ENCODE data around the gene PPARA.

PPARA gene

DNA sequence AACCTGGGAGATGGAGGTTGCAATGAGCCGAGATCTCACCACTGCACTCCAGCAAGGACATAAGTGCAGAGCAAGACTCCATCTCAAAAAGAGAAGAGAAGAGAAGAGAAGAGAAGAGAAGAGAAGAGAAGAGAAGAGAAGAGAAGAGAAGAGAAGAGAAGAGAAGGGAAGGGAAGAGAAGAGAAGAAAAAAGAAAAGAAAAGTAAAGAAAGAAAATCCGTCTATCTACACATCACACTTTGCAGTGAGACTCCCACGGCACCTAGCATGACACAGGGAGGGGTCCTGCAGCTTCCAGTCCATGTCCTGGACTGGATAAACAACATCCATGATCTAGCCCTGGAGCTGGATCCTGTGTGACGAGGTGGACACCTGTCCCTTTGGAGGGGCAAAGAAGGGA is 4.0 kb upstream of the PPARA start:
- DNase-seq, result no peak

DNA sequence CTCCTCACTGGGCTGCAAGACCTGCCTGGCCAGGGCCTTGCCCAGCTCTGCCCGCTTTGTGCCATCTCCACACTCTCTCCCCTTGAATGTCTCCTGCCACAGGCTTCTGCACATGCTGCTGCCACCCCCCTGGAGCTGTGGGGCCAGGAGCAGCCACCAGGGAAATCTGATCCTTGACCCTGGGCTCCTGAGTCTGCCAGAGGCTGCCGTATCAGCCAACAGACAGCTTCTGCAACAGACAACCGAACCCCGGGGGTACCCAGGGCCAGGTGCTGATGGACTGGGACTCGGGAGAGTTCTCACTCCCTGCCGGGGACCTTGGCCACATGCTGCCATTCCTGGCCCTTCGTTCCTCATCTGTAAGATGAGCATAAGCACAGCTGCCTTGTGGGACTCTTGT is 3.3 kb upstream of the PPARA start:
- DNase-seq, result no peak

DNA sequence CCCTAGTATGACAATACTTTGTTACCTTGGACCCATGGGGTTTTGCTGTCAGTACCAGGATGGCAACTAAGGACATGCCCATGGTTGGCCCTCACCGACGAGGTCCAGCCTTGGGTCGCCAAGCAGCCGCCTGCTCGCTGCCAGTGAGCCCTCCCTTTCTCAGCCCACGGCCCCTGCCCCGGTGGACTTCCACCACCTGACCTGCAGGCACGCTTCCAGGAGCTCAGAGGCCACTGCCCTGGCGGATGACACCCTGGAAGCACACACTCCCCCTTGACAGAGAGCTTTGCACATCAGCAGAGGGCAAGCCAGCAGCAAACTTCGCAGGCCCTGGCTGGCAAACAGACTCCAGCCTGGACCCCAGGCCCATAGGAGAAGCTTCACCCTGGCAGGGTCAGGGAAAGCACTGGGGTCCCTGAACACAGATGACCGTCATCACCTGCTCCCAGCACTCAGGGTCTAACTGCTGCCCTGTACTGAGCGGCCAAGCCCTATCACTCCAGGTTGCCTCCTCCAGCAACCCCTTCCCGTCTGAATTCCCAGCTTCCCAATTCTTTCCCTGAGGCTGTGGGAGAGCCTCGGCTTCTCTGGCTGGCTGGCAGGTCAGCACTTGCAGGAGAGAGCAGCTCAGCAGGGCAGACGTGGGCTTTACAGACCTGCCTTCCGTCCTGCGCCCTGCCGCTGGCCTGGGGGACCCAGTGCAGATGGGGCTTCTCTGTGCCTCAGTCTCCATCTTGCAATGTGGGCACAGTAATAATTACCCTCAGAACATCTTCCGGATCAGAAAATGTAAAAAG is 2.7 kb upstream of the PPARA start:
- no peak for DNase-seq

DNA sequence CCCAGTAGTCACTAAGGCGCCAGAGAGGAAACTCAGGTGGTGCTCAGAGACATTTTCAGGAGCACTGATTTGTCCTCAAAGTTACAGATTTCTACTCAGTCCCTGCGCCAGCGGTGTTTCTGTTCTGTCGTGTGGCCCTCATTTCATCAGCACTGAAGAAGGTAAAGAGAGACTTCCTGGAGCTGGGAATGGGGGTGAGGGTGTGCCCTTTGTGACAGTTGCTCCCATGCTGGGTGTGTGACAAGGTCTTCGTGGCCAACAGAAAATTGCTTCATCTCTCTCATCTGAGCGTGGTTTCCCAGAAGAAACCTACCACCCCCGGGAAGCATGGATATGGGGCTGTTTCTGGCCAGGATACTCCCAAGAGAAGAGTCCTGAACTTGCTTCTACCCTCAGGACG is 2.0 kb upstream of the PPARA start:
- no peak for DNase-seq

DNA sequence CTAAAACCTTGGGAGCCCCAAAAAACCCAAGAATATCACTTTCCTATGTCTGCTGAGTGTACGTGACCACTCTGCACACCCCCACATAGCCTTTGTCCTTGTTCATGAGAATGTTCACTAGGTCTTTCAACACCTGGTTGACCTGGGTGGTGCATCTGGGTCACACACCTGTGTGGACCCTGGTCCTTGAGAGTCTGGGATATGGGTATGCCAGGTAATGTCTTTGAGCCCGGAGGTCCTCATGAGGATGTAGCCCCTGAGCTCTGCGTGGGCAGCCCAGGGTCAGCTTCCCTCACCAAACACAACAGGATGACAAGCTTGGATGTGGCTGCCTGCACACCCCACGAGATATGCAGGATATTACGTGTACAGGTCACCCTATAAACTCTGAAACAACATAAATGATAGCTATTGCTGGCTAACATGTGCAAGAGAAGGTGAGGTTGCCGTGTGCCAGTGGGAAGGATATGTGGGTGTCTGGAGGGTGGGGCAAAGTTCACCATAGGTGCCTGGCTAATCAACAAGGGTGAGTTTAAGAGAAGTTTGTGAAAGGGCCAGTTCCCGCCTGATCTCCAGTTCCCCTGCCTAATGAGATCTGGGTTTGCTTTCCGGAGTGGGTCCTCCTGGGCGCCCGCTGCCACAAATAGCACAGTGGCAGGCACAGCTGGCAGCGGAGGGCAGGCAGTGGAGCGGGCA is 1.4 kb upstream of the PPARA start:
- no peak for DNase-seq

DNA sequence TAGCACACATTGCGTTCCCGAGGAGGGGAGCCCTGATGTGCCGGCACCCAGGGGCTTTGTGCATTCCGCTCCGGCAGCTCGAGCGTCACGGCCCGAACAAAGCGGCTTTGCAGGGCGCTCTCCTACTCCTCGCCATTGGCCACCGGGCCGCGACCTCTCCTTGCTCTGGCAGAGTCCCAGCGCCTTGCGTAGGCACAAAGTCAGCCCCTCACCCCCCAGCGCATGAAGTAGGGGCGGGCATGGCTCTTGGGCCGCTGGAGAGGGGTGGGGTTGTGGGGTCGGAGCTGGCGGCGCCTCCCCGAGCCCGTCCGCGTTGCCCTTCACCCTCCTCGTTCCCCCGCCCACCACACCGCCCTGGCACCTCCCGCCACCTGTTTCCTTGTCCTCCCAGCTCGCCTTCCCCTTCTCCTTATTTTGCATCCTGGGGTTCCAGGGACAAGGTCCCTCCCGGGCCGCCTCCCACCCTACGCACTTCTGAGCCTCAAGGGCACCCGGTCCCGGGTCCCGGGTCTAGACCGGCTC is 753 bp upstream of the PPARA start:
- DNase-seq, result no peak

DNA sequence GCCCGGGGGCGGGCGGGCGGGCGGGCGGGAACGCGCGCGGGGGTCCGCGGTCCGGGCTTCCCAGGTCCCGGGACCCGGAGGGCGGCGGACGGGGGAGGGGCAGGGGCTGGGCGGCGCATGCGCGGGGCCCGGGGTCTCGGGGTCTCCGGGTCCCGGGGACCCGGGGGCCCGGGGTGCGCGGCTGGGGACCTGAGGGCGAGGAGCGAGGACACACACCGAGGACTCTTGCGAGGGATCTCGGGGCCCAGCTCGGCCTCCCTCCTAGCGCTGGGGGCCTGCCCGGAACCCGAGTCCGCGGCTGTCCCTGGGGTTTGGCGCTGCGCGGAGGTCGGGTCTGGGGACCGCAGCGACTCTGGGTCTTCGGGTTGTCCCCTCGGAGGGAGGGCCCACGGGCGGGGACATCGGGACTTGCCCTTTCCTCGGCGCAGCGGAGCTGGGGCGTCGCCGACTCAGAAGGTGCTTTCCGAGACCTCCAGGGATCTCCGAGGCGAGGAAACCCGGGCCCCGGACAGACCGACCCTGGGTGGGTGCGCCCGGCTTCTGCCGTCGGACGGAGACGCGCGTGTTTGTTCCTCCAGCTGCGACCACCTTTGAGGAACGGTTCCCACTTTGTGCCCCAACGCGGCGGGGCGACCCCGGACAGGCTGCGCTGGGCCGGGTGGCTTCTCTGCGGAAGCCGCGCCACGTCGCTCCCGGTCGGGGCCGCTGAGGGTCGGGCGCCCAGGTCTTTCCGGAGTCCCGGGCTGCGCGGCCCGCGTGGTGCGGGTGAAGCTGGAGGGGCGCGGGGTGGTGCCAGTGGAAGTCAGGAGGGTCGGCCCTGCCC is 540 bp downstream of the PPARA start:
- no peak for DNase-seq

DNA sequence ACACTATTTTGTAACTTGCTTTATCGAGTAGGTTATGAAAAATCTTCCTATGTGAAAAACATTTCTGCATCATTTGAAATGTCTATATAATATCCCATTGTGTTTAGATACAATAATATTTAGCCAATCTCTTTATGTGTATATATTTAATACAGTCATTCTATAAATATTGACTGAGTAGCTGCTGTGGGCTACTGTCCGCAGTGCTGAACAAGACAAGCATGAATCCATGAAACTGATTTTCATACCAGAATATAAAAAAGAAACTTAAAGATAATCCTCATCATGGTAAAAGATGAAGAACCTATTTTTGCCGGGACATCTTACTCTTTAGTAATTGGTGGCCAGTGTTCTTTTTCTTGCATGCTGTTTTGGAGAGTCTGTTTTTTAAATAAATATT is 3.6 kb downstream of the PPARA start:
- DNase-seq, result no peak

DNA sequence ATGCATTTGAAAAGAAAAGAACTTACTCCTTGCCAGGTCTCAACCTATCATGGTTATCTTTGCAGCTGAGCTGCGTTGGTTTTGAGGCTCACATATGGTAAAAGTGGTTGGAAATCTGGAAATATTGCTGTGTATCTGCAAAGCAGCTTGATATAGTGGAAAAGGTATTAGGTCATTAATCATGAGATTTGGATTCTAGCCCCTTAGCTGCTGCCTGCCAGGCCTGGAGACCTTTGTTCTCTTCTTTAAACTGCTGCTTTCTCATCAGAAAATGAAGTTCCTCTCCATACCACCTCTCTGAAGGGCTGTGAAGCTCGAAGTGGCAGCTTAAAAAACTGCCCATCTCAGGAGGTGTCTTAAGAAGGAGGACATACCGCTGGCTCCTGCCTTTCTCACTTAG is 5.7 kb downstream of the PPARA start:
- no peak for DNase-seq

DNA sequence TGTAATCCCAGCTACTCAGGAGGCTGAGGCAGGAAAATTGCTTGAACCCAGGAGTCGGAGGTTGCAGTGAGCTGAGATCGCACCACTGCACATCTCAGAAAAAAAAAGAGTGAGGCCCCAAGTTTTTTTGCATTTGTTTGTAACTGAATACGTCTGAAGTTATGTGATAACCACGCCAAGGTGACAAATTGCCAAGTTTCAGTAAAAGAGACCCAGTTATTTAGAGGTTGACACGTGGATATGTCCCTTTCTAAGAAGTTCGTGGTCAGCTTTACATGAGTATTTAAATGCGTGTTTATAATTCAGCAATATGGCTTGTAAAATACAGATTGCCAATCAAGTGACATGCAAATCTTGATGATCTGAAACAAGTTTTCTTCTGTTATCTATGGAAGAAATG is 8.0 kb downstream of the PPARA start:
- DNase-seq, result no peak

DNA sequence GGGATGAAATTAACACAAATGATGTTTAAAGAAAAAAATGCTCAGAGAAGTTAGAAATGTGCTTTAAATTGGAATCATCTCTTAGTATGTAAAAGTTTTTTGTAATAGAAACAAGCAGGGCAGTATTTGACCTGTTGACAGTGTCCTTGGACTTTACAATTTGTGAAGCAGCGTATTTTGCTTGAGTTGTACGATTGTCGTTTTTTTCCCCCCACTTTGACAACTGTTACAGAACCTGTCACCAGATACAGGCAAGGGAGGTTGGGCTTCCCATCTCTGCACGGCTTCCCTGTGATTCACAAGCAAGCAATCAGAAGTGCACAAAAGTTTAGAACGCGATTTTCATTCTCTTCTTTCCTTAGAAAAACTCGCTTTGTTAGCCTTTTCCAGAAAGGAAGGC is 8.9 kb downstream of the PPARA start:
- DNase-seq, result no peak

DNA sequence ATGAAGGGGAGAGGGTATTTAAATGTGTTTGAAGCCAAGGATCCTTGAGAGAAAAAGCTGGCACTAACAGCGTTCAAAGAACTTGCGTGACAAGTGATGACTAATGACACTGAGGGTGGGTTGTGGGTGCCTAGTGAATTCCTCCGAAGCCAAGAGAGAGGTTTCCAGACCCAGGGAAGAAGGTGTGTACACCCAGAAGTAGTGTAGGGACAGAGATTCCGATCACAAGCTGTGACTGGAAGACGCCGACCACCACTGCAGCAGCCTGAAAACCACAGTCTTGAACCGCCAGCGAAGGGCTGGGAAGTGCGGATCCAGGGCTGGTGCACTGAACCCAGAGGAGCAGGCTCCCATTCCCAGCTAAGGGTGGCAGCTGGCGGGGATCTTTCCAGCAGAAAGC is 9.5 kb downstream of the PPARA start:
- DNase-seq, result no peak

DNA sequence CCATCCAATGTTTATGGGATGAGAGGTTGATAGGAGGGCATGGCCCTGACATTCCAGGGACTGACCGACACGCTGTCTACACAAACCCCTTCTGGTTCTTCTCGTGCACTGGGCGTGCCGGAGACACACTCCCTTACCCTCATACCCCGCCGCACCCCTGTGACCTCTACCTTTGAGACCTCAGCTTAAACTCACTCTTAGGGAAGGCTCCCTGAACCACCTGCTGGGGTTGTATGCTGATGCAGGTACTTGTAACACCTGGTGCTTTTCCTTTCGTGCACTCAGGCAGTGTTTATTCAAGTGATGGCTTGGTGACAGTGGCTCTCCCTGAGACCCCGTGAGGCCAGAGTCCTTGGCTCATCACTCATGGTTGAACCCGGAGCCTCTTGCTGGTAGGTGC is 12.0 kb downstream of the PPARA start:
- DNase-seq, result no peak

DNA sequence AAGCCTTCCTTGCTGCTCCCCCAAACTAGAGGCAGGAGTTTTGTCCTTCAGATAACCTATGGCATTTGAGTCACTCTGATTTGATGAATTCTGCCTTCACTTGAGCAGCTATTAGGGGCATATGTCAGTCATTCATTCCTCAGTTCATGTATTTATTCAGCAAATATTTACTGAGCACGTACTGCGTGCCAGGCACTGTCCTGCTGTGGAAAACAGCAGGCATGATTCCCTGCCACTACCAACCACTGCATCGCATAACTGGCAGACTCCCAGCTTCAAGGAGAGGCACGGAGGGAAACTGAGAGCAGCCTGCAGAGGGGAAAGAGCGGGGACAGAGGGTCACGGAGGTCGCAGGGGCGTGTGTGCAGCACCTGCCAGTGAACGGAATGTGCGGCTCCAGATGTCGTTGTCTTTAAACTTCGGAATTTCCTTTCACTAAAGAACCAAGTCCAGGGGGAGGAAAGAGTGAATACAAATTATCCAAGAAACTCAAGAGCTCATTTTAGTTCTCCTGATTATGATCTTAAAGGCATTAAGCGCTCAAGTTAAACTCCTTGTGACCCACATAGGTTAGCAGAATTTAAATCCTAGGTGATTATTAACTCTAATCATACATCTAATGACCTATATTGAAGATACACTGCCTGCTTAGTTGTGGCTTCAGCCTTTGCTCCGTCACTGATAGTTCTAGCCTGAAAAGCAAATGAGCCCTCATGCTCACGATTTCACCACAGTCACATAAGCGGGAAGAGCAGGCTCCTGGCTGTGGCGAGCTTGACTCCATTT is 12.6 kb downstream of the PPARA start:
- DNase-seq, result no peak

DNA sequence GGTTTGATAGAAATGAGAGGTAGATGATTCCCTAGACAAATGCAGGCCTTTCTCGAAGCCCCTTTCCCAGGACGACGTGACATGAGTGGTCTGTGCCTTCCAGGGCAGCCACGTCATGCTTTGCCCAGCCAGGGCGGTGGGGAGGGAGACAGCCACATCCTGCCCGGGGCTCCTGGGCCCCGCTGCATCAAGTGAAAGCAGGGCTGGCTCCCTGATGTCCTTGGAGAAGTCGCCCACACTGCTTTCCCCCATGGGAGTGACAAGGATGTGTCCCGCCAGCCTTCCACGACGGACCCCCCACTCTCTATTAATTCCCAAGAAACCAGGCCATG is 13.2 kb downstream of the PPARA start:
- no peak for DNase-seq

DNA sequence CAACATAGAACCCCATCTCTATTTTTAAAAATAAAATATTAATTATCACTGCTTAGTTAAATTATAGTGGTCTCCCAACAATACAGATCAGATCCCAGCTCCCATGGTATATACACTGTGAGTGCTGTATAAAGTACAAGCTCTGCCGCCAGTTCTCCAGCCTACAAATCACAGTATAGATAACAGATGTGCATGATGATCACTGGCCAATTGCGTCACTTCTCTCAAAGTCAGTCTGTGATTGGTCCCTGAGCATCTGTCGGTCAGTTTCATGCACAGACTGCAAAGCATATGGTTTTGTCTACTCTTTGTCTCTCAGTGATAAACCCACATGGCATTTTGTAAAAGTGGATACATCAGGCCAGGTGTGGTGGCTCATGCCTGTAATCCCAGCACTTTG is 15.7 kb downstream of the PPARA start:
- DNase-seq, result no peak

DNA sequence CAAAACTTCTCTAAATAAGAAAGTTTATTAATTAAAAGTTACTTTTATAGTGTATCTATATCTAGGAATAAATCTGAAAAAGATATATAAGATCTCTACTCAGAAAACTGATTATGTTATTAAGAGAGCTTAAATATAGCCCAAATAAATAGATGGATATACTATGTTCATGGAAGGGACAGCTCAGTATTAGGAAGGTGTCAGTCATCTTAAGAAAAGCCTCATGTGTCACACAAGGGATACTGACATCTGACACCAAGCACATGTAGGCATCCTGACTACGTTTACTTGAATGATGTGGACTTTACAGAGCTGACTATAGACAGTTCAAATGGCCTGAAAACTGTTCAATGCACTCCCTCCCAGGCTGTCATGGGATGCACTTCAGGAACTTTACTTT is 19.3 kb downstream of the PPARA start:
- DNase-seq, result no peak

DNA sequence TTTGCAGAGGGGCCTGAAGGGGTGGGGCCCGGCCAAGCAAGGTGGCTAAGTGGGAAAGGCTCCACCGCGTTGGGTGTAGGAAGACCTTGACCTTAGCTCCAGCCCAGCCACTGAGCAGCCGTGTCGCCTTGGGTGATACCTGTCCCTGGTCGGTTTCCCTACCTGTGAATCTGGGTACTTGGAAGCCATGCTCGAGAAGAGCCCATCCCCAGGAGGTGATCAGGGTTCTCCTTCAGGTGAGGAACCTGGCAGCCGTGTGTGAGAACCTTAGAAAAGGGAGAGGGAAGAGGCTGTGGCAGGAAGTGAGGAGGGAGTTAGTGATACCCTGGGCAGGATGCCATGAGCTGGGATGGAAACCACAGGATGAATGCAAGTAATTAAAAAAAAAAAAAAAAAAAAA is 21.6 kb downstream of the PPARA start:
- DNase-seq, result no peak

DNA sequence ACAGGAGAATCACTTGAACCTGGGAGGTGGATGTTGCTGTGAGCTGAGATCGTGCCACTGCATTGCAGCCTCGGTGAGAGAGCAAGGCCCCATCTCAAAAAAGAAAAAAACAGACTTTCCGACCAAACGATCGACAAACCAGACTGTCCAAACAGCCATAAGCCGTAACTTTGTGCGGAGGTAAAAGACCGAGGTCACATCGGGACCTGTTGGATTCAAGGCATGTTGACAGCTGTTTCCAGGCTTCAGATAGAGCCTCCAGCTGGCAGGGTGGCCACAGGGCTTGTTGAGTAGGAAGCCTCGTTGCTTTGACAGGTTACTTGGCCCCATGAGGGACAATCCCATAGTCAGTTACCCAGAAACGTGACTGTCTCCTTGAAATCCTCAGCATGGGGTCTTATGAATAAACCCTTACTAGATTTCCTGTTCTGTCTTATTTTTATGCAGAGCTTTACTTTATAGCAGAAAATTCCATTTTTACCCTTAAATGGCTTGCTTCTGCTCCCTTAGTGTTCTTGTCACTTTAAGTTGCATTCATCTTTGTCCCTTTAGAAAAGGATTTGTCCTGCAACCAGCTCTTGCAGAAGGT is 22.3 kb downstream of the PPARA start:
- no peak for DNase-seq

DNA sequence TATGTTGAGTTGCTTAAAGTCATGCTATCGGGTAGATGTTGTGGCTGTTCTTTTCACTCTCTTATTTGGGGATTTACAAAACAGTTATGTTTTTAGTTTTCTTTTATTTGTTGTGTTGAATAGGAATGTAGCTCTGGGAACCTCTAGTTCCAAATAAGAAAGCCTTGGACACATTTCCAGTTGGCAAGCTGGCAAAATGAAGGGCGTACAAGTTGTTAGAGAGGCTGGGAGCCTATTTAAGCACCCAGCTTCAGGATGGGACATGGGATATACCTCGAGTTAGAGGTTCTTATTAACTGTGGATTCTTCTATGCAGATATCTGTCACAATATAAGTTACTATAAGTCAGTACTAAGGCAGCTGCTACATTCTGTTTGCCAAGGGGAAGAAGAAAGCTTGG is 22.8 kb downstream of the PPARA start:
- DNase-seq, result no peak

DNA sequence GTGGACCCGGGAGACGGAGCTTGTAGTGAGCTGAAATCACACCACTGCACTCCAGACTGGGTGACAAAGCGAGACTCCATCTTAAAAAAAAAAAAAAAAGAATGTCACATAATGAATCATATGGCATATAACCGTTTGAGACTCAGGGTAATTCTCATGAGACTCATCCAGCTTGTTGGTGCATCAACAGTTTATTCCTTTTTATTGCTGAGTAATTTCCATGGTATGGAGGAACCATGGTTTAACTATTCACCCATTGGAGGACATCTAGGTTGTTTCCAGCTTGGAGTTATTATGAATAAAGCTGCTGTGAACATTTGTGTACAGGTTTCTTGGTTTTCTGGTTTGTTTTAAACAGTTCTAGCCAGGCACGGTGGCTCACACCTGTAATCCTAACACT is 25.3 kb downstream of the PPARA start:
- DNase-seq, result no peak

DNA sequence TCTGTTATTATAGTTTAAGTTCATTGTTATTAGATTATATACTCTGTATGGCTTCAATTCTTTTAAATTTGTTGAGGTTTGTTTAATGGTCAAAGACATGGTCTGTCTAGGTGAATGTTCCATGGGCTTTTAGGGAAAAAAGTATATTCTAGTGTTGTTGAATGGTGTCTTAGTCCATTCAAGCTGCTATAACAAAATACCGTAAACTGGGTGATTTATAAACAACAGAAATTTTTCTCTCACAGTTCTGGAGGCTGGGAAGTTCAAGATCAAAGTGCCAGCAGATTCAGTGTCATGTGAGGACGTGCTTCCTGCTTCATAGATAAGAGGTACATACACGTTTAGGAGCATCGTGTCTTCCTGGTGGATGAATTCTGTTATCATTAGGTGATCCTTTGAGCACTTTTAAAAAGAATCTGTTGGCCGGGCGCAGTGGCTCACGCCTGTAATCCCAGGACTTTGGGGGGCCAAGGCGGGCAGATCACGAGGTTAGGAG is 26.2 kb downstream of the PPARA start:
- no peak for DNase-seq
